Measurements from ENCODE around the gene NAPA. TPM values are rescaled to one million over a fixed set of nuclear protein-coding genes. Genes with fewer than 3 reads are reported as not detected.
A peak's percentile ranks its signal among the peaks of the same experiment; 100 is the strongest.

The NAPA gene
- total RNA-seq, 4 donors from 2014 or later: 94.8 to 138 (median 114) TPM

DNA sequence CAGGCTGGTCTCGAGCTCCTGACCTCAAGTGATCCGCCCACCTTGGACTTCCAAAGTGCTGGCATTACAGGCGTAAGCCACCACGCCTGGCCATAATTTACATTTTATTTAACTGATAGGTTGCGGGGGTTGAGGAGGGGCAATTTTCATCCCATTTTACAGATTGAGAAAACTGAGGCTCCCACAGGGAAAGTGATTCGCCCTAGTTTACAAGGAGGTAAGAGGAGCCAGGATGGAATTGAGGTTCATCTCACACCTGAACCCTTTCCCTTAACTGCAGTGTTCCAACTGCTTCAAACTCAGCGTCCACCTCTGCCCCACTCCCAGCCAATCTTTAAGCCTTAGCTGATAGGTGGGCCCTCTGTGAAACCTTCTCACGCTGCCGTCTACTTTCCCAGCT is 4.0 kb upstream of the NAPA start:
- Histone ChIP-seq H3K4me1 (peaks cover 3 to 28% (median 9%) of the 10 kb centered on the region in 4 donors), H3K27ac (no peak overlapping the region), H3K9me3 (no peaks in the 10 kb centered on the region), H3K4me3 (no peak overlapping the region), H3K36me3 (no peaks in the 10 kb centered on the region), H3K27me3 (no peaks in the 10 kb centered on the region)
- 88% methylated on average over 9 of the region's 9 CpGs; no CpG with 5 or more reads in 1 of the 2 donors for WGBS, 2 donors (ENCODE audit: low coverage in 1 of 2)
- in situ Hi-C loops (cut with MboI; ENCODE audit: low pct_ligation_motif_present in 1 of 4, low pct_unique_long_range_greater_than_20kb in 1 of 4, low sequenced_read_pairs in 3 of 4) (loop anchor here in 2 of 4 donors (10.0 kb wide), 2 partner anchors 84 to 86 kb away; partner anchors contain the start of gene BICRA (in 1 of the 2)), intact Hi-C loops (cut with DNase I; ENCODE audit: low total_unique reads) (loop anchor here (10.0 kb wide), 2 partner anchors 186 to 266 kb away; no protein-coding TSS in a partner anchor)
- no peak for DNase-seq
- TF ChIP-seq, protein P1, sequence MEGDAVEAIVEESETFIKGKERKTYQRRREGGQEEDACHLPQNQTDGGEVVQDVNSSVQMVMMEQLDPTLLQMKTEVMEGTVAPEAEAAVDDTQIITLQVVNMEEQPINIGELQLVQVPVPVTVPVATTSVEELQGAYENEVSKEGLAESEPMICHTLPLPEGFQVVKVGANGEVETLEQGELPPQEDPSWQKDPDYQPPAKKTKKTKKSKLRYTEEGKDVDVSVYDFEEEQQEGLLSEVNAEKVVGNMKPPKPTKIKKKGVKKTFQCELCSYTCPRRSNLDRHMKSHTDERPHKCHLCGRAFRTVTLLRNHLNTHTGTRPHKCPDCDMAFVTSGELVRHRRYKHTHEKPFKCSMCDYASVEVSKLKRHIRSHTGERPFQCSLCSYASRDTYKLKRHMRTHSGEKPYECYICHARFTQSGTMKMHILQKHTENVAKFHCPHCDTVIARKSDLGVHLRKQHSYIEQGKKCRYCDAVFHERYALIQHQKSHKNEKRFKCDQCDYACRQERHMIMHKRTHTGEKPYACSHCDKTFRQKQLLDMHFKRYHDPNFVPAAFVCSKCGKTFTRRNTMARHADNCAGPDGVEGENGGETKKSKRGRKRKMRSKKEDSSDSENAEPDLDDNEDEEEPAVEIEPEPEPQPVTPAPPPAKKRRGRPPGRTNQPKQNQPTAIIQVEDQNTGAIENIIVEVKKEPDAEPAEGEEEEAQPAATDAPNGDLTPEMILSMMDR (IDR thresholded peaks at IDR 0.05): no peak
- TF ChIP-seq POLR2AphosphoS5 (IDR thresholded peaks at IDR 0.05) (no peak), EP300 (IDR thresholded peaks at IDR 0.05; ENCODE audit: low read depth) (no peak), POLR2A (IDR thresholded peaks at IDR 0.05) (no peak)

GRCh38 chr19:47518139-47518538 is 3.3 kb upstream of the NAPA start:
- WGBS, 2 donors (ENCODE audit: low coverage in 1 of 2): 42 to 71% methylated on average over 3 to 4 of the region's 4 CpGs
- TF ChIP-seq POLR2A (IDR thresholded peaks at IDR 0.05) (no peak), POLR2AphosphoS5 (IDR thresholded peaks at IDR 0.05) (no peak), EP300 (IDR thresholded peaks at IDR 0.05; ENCODE audit: low read depth) (no peak)
- TF ChIP-seq, protein P1 (IDR thresholded peaks at IDR 0.05): no peak
- intact Hi-C loops (cut with DNase I; ENCODE audit: low total_unique reads): loop anchor here (10.0 kb wide), 2 partner anchors 187 to 267 kb away; no protein-coding TSS in a partner anchor

GRCh38 chr19:47514151-47514868 is 553 bp downstream of the NAPA start:
- DNase-seq: peak; percentile 22
- 2% methylated on average over 38 of the region's 40 CpGs; no CpG with 5 or more reads in 1 of the 2 donors for WGBS, 2 donors (ENCODE audit: low coverage in 1 of 2)

More at GRCh38 chr19:47518139-47518538, 3.3 kb upstream of the NAPA start:
- H3K36me3 ChIP-seq: no peaks in the 10 kb centered on the region
- no peaks in the 10 kb centered on the region for H3K27me3 ChIP-seq
- H3K27ac ChIP-seq: no peak overlapping the region
- peak; percentile 40 for DNase-seq
- peaks cover 5 to 27% (median 14%) of the 10 kb centered on the region in 4 donors for H3K4me1 ChIP-seq
- in situ Hi-C loops (cut with MboI; ENCODE audit: low pct_ligation_motif_present in 1 of 4, low pct_unique_long_range_greater_than_20kb in 1 of 4, low sequenced_read_pairs in 3 of 4): loop anchor here in 2 of 4 donors (10.0 kb wide), 2 partner anchors 83 to 87 kb away; partner anchors contain the start of gene BICRA (in 1 of the 2)
- no peaks in the 10 kb centered on the region for H3K9me3 ChIP-seq
- no peak overlapping the region for H3K4me3 ChIP-seq

More at GRCh38 chr19:47514151-47514868, 553 bp downstream of the NAPA start:
- in situ Hi-C loops (cut with MboI; ENCODE audit: low pct_ligation_motif_present in 1 of 4, low pct_unique_long_range_greater_than_20kb in 1 of 4, low sequenced_read_pairs in 3 of 4) (loop anchor here in 3 of 4 donors (5.0 to 10.0 kb wide), 3 partner anchors 80 to 93 kb away; partner anchors contain the start of gene BICRA (in 2 of the 3)), intact Hi-C loops (cut with DNase I; ENCODE audit: low total_unique reads) (loop anchor here (2.0 to 10.0 kb wide), 3 partner anchors 84 to 270 kb away; no protein-coding TSS in a partner anchor)
- peak overlapping the region; percentile 95 to 99 (median 97) for H3K27ac ChIP-seq
- H3K4me1 ChIP-seq: peaks cover 33 to 53% (median 41%) of the 10 kb centered on the region in 4 donors
- no peaks in the 10 kb centered on the region for H3K27me3 ChIP-seq
- H3K4me3 ChIP-seq: peak overlapping the region; percentile 82 to 98 (median 92)
- TF ChIP-seq POLR2A (IDR thresholded peaks at IDR 0.05) (no peak), POLR2AphosphoS5 (IDR thresholded peaks at IDR 0.05) (no peak)
- TF ChIP-seq, protein P1 (IDR thresholded peaks at IDR 0.05): peak in 2 of 5 experiments; percentile 16 to 38
- H3K36me3 ChIP-seq: no peaks in the 10 kb centered on the region
- H3K9me3 ChIP-seq: no peaks in the 10 kb centered on the region
